Measurements from ENCODE around the gene TIMM22.
"Not testable (repeated sequence)": the region's sequence is repeated elsewhere in the genome, so short reads cannot be mapped to it uniquely, and the experiment has no call there.

TIMM22 gene

DNA sequence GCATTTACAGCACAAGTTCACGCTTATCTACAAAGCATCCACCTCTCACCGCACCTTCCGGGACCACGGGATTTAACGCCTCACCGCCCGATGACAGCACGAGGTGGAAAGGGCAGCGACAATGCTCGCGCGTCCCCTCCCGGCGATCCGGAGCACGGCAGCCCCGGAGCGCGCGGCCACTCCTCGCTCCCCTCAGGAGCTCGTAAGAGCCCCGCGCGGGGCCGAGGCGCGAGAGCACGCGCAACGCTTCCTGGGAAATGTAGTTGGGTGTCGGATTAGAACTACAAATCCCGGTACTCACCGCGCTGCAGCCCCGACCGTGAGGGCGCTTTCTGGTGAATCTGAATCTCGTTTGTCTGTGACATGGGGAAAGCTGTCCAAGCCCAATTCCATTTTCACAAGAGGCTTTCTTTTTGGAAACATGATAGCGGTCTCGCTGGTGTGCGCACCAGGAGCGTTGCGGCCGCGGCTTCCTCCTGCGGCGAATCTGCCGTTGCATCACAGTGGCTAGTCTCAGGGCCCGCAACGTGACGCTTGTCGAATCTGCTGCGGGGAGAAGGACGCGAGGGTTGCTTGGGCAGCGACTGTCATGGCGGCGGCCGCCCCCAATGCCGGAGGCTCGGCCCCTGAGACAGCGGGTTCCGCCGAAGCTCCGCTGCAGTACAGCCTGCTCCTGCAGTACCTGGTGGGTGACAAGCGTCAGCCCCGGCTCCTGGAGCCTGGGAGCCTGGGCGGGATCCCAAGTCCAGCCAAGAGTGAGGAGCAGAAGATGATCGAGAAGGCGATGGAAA is at the start of gene TIMM22:
Gene TIMM22, plus strand, starts transcription at position 576 of the 791 bp plus-strand sequence. Its CDS starts 14 bp downstream, at position 590.
- peak; percentile 81 to 86 for DNase-seq (ENCODE audit: extremely low read depth in 1 of 2, low read depth in 1 of 2)

DNA sequence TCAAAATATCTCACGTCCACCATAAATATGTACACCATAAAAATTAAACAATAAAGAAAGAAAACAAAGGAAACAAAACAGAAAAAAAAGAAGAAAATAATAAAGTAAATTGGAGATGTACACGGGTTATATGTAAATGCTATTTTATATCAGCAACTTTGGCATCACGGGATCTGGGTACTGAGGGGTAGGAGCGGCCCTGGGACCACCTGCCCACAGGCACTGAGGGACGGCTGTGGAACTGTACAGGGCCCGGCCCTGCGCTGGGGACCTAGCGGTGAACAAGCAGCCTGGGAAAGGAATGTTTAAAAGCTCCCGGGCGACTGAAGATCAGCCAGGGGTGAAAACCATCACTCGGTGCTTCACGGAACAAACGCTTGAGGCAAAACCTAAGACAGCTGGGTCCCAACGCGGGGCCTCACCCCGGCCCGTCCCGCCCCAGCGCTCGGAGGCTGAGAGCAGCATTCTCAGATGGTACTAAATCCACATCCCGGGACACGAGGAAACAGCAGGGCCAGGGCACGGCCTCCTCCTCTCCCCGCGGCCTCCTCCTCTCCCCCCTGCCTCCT is 48.6 kb upstream of the TIMM22 start:
- DNase-seq (ENCODE audit: extremely low read depth in 1 of 2, low read depth in 1 of 2): no peak

DNA sequence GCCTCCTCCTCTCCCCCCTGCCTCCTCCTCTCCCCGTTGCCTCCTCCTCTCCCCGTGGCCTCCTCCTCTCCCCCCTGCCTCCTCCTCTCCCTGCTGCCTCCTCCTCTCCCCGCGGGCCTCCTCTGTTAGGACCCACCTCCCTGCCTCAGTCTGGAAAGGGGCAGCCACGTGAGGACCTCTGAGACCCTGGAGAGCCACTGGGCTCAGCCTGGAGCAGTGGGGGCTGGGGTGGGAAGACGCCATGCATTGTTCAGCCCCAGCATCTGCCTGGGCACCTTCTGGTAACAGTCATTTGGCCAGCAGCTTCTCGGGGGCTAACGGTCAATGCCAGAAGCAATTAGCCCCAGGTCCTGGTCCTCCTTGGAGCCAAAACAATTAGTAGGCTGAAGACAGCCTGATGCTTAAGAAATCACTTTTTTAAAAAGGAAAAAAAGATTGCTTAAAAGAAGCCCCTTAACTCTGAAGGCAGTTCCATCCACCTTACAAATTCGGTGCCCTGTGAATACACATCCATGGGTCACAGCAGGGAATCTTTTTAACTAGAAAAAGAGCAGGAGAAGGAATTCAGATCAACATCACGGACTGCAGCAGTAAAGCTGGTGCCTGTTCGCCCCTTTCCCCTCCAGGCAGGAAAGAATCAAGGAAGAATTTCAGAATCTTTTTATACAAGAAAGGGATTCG is 47.2 kb upstream of the TIMM22 start:
- DNase-seq (ENCODE audit: extremely low read depth in 1 of 2, low read depth in 1 of 2): no peak

DNA sequence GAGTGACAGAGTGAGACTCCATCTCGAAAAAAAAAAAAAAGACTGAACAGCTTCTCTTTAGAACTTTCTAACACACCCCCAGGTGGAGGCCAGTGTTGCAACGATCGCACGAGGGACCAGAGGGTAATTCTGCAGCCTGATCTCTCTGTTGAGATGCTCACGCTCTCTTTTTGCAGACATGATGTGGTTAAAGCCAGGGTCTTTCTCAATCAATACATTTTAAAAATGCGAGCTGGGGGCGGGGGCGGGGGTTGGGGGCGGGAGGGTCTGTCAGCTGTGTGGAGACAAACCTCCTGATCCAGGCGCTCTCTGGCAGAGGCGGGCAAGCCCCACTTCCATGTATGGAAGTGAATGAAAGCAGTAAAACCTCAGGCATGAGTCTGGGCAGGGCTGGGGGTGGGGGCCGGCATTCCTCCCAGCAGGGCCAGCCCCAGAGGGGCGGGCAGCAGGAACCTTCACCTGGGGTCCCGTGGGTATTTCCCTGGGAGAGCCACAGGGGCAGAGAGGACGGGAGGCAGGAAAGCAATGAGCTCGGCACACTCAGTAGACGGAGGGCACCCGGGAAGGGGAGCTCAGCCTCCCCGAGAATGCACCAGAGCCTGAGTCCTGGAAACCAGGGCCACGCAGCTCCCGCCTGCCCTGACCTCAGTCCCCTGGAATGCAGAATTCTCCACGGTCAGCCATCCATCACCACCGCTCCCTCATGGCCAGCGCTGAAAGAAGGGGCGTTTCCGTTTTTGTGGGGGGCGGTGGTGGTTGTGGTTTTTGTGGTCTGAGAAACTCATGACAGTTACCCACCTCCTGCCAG is 45.4 kb upstream of the TIMM22 start:
- no peak for DNase-seq (ENCODE audit: extremely low read depth in 1 of 2, low read depth in 1 of 2)

DNA sequence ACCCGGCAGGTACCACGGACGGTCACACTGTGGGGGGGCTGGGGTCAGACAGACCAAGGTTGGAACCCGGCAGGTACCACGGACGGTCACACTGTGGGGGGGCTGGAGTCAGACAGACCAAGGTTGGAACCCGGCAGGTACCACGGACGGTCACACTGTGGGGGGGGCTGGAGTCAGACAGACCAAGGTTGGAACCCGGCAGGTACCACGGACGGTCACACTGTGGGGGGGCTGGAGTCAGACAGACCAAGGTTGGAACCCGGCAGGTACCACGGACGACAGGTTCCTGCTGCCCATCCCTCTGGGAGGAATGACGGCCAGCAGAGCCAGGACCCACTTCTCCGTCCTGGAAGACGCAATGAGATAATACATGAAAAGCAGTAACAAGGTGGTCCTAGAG is 44.3 kb upstream of the TIMM22 start:
- not testable (repeated sequence) for DNase-seq (ENCODE audit: extremely low read depth in 1 of 2, low read depth in 1 of 2)

DNA sequence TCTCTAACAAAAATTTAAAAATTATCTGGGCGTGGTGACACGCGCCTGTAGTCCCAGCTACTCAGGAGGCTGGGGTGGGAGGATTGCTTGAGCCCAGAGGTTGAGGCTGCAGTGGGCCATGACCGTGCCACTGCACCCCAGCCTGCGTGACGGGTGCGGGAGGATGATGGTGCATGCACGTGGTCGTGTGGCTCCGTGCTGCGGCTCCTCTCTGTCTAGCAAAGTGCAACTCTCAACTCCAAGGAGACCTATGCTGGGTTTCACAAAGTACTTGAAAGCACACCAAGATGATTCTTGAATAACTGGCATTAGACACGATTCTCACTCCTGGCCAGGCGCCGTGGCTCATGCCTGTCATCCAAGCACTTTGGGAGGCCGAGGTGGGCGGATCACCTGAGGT is 43.2 kb upstream of the TIMM22 start:
- DNase-seq (ENCODE audit: extremely low read depth in 1 of 2, low read depth in 1 of 2): no peak

DNA sequence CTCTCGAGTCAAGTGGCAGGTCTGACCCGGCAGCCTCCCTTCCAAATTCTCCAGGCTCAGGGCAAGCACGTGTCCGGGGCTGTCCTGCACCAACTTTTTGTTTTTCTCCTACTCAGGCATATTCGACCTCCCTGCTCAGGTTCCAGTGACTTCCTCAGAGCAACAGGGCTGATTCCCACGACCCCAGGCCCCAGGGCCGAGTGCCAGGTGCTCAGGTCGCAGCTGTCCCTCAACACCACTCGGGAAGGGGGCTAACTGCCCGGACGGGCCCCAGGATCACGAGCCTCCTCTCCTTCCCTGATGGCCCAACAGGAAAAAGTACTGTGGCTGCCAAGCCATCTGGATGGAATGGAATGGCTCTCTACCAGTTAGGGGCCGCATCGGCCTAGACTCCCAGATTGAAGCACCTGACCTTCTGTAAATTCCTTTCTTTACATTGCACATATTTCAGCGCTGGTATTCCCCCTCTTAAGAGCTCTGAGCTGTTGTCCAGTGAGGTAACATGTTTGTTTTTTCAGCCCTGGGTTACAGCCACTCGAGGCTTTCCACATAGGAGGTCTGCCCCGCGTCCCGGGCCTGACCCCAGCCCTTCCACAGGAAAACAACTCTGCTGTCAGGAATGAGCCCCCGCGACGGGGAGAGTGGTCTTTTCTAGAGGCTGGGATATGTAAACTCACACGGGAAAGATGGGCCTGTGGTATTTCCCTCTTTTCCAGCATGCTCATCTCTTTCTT is 42.3 kb upstream of the TIMM22 start:
- no peak for DNase-seq (ENCODE audit: extremely low read depth in 1 of 2, low read depth in 1 of 2)

DNA sequence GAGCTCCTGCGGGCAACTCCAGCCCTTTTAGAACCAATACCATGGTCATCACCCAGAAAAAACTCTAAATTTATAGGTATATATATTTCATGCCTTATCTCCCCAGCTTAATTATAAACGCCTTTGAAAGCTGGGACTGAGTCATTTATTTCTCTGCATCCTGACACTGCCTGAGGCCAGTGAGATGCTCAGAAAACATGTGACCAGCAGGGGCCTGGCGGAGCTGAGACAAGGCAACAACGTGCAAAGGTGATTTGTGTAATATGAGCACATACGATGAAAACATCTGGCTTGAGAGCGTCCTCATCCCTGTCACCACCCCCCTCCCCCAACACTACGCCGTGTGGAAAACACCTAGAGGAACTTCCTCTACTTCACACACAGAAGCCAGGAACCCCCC is 40.0 kb upstream of the TIMM22 start:
- no peak for DNase-seq (ENCODE audit: extremely low read depth in 1 of 2, low read depth in 1 of 2)

DNA sequence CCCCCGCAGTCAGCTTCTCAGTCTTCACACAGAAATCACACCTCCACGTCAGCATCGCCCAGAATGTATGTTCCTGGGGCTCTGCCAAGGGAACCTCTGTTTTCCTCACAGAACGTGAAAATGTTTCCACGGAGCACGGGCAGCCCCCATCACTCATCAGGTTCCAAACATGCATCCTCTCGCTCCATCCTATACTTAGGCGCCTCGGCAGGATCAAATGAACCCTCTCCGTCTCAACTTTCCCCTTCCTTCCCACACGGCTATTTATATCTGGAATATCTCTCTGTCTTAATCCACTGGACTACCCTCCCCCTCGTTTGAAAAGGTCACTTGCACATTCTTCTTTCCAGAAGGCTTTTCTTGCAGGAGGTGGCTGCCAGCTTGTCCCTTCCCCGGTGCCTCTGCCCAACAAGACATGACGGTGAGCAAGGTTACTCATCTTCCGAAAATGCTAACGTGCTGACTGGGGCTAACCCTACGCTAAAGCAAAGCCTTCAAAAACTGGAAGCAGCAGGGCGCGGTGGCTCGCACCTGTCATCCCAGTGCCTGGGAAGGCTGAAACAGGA is 39.0 kb upstream of the TIMM22 start:
- DNase-seq (ENCODE audit: extremely low read depth in 1 of 2, low read depth in 1 of 2): no peak

DNA sequence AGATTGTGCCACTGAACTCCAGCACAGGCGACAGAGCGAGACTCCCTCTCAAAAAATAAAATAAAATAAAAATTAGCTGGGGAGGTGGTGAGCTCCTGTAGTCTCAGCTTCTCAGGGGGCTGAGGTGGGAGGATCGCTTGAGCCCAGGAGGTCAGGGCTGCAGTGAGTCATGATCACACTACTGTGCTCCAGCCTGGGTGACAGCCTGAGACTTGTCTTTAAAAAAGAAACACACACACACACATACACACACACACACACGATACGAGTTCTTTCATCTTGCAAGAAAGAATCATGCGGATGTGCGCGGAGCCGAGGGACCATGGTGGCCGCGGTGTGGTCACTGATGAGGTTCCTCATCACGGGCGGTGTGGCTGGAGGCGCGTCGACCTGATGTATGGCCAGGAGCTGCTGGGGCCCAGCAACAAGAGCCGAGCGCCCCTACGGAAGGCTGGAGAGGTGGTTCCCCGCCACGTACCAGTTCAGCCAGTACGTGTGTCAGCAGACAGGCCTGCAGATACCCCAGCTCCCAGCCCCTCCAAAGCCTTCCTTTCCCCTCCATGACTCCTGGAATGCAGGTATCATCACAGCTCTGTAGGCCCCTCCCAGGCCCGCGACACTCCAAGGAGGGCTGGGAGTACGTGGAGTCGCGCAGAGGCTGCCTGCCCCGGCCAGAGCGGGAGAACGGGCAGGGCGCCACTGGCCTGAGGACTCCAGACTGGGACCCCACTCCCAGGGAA is 38.0 kb upstream of the TIMM22 start:
- no peak for DNase-seq (ENCODE audit: extremely low read depth in 1 of 2, low read depth in 1 of 2)

DNA sequence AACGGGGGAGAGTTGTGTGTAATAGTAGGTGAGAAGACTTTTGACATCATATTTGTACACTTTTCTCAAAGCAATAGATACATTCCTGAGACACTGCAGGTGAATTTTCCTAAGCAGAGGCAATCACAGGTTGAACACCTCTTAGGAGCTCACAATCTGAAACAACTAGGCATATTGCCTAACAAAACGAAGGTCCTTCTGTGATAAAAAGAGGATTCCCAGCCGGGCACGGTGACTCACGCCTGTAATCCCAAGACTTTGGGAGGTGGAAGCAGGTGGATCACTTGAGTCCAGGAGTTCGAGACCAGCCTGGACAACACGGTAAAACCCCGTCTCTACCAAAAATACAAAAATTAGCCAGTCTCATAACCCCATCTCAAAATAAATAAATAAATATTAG is 34.8 kb upstream of the TIMM22 start:
- no peak for DNase-seq (ENCODE audit: extremely low read depth in 1 of 2, low read depth in 1 of 2)

DNA sequence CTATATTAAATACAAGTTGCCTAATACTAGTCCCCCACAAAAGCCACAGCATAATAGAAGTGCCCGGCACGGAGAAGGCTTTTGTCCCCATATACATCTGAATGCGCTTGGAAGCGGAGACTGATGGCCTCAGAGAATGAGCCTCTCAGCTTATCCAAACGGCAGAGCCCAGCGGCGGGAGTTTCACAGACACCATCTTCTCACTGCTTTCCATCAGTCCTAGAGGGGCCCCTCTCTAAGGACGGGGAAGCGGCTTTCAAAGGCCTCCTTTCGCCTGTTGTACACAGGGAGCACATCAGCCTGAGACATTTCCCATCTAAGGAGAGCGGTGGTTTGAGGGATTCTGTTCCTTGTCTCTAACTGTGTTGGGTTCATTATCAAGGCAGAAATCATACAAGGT is 34.3 kb upstream of the TIMM22 start:
- DNase-seq (ENCODE audit: extremely low read depth in 1 of 2, low read depth in 1 of 2): no peak

DNA sequence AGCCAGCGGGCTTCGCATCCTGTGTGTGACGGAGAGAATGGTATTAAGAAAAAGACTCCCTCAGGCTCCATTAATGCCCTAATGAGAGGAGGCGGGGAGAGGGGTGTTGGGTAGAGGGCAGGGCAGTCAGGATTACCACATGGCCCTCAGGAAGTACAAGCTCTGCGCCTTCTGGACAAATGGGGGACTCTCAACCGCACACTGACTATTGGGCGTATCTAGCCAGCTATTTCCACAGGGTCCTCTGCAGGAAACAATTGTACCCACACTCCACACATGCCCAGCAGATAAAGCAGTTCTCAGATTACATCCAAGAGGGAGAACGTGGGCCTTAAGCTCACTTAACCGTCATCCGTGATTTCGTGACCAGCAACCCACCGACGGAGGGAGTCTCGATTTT is 32.1 kb upstream of the TIMM22 start:
- no peak for DNase-seq (ENCODE audit: extremely low read depth in 1 of 2, low read depth in 1 of 2)

DNA sequence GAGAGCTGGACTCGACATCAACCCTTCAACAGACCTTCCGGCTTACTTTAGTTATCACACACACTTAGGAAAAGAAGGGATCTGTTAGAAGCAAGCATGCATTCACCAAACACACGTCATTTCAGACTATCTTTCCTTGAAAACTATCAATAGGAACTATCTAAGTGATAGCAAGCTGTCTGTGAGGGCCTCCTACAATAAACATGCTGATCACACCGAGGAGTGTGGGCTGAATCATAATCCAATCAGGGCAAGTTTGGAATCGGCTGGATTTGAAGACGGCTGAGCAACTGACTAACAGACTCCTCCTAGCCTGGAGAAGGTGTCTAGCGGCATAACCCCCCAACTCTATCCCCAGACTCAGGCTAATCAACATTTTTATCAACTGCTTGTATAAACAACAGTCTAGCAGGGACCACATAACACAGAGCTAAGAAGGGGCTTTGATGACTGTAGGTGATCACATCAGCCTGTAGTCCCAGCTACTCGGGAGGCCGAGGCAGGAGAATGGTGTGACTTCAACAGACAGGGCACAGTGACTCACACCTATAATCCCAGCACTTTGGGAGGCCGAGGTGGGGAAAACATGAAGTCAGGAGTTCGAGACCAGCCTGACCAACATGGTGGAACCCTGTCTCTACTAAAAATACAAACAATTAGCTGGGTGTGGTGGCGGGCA is 31.5 kb upstream of the TIMM22 start:
- DNase-seq (ENCODE audit: extremely low read depth in 1 of 2, low read depth in 1 of 2): no peak

DNA sequence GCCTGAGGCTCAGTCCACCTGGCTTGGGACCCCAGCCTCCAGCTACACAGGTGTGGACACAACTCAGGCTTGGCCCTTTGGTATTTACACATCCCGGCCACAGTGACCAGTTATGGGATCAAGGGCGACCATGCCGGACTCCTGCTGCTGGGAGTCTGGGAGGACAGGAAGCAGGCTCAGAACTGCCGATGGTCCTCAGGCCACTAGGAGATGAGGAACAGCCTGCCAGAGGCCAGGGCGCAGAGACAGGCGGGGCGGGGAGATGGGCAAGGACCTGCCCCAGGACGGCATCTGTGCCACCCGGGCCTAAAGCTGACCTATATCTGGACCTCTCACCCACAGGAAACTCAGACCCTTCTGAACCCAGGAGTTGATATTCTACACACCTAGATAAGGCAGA is 29.8 kb upstream of the TIMM22 start:
- DNase-seq (ENCODE audit: extremely low read depth in 1 of 2, low read depth in 1 of 2): no peak

DNA sequence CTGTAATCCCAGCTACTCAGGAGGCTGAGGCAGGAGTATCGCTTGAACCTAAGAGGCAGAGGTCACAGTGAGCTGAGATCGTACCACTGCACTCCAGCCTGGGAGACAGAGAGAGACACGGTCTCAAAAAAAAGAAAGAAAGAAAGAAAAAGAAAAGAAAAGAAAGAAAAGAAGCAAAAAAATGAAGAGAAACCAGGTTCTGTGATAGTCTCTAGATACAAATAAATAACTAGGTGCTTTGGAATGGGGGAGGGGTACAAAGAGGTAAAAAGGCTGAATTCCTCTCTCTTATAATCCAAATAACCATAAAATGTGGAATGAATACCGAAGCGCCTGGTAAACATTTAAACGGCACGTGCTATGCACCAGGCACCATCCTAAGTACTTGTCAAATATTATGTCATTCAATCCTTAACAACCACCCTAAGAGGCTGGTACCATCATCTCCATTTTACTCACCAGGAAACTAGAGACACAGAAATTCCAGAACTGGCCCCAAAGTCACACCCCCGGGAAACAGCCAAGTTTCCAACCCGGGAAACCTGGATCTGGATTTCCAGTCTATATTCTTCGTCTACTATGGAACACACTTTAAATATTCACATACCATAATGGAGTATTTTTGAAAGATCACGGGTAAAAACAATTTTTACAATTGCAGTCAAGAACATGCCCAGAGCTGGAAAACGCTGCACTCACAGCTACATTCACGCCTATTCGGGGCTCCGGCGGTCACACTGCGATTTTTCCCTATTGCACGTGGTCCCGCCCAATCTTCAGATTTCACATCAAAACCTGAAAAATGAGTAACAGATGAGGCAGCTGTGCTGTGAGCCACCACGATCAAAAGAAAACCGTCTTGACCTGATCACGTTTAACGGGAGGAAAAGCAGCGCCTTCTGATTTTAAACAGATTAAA is 27.9 kb upstream of the TIMM22 start:
- DNase-seq (ENCODE audit: extremely low read depth in 1 of 2, low read depth in 1 of 2): no peak

DNA sequence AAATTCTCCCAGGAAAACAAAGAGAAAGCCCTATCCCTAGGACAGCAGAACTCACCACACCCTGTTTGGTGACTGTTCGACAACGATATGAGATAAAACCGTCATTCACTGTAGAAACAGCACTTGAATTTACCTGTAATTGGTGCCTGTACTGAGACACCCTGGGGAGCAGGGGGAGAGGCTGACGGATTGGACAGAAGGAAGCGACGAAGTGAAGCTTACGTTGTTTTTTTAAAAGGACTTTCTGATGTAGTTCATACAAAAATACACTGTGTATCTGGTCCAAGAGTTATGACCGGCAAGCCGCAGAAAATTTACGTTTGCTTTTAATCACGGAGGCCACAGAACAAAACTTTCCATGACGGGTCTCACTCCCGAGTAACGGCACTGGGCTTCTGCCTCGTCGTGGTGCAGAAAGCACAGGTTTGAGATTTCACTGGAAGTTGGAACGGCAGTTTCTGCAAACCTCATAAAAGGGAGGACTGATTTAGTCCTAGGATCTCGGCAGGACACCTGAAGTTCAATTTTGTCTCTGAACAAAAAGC is 27.0 kb upstream of the TIMM22 start:
- no peak for DNase-seq (ENCODE audit: extremely low read depth in 1 of 2, low read depth in 1 of 2)

DNA sequence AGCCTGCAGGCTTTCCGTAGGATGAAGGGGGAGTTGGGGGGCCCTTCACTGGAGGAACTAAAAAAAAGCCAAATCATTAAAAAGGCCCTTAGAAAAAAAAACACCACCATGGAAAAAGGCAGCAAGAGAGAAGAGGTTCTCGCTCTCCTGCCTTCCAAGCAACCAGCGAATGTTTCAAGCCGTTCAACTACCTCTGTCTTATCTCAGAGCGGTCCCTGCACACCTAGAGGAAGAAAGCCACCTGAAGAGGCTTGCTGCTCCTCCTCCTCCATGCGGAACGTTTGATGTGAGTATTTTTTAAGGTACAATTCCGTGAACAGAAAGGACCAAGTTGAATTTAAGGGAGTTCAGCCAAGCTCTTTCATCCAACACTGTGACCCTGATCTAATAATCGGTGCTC is 26.6 kb upstream of the TIMM22 start:
- no peak for DNase-seq (ENCODE audit: extremely low read depth in 1 of 2, low read depth in 1 of 2)

Measured in stimulated activated CD8-positive, alpha-beta memory T cell treated with anti-CD3 and anti-CD28 coated beads, Interleukin-7, amount 100 ng/mL, for 48 hours (primary cell).